ENCODE data around the gene LYZL2.

Gene LYZL2

DNA sequence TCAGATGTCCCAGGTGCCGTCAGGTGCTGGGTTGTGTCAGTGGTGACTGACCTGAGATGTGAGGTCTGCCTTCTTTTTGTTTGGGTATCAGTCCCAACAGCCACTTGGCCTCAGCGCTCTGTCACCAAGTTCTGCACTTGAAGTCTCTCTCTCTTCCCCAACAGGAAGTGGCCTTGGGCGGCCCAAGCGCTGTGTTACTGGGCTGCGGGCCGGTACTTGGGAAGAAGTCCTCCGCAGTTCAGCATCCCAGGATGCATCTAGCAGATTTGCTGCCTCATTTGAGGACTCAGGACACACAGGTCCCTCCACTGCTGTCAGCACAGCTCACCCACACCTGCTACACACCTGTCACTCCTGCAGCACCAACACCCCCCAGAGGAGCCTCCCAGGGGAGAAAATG is 40.1 kb downstream of the LYZL2 start:
- no peak for DNase-seq

DNA sequence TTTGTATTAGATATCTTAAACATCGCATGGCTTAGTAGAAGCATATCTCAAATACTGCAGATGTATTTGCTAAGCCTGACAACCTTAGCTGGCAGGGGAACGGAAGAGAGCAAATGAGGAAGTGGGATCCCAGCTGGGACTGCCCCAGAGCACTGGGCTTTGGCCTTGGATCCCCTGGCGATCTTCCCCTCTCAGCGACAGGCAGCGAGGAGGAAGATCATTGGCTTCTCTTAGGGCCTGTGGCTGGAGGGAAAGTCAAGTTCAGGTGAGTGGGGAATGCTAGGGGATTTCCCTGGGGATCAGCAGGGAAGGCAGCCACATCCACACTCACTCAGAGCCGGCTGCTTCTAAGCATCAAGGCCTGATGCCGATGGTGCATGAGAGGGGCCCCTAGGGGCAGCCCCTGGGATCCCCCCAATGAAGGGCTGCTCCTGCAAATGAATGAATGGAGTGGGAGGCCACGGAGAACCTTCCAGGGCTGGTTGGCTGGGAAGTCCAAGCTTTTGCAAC is 42.0 kb downstream of the LYZL2 start:
- no peak for DNase-seq

DNA sequence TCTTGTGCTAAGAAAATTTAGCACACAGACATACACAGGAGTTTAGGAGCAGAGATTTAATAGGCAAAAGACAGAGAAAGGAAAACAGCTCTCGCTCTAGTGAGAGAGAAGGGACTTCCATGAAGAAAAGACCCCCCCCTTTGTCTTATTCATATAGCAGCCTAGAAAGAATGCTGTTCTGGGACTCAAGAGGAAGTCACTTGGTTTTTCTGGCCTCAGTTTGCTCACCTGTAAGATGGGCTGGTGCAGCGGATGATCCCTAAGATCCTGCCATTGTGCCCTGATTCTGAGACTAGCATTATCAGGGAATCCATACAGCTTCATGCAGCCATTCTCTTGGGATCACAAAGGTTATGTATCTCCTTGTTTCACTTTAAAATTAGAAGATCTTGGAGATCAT is 42.7 kb downstream of the LYZL2 start:
- no peak for DNase-seq

GRCh38 chr10:30583778-30584415 is 45.7 kb downstream of the LYZL2 start:
- no peak for DNase-seq

GRCh38 chr10:30581779-30582380 is 47.7 kb downstream of the LYZL2 start:
- peak; percentile 9 to 32 for DNase-seq

DNA sequence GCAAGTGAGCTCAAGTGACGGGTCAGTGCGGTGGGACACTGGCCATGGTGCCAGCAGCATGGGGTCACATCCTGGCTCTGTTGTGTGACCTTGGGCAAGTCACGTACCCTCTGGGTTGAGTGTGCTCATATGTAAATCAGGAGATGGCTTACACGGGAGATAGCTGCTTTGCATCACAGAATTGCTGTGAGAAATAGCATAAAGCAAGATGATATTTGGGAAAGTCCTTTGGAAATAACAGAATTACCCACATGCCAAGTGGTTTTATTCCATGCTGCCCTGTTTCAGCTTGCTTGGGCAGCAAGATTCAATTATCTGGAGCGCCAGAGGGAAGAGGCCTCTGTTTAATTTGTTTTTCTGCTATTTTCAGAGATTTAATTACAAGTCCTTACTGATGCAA is 48.9 kb downstream of the LYZL2 start:
- no peak for DNase-seq

DNA sequence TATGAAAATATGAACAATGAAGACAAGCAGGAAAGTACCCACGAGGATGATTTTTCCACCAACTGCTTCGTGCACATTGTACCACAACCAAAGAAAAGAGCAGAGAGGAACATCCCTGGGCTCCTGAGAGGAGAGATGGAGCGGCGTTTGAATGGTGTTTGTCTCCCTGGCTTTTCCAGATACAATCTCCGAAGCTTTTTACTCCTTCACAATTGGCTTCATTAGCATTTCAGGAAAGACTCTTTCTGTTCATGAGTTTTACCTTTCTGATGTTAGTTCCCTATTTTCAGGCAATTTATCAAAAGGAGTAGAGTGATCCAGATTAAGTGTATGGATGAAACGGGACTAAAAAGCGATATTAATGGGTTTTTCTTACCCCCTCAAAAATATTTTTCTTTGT is 49.3 kb downstream of the LYZL2 start:
- DNase-seq = no peak

- DNase-seq = no peak
These were observed 50.0 kb downstream of the LYZL2 start for GRCh38 chr10:30579574-30579973.

DNA sequence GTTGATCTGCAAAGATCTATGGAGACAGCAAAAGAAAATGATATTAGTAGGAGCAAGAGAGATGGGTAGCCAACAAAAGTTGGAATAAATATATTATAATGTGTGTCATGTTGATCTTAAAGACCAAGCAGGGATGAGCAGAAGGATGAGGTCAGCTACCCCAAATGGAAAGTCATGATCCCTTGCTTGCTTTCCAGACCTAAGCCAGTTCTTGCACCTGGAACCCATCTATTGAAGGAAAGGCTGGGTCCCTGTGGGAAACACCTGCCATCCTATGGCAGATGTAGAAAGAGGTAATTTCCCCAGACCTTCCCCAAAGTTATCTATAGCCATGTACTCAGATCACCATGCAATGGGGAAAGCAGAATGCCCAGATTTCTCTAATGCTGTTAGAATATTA is 52.5 kb downstream of the LYZL2 start:
- DNase-seq = no peak

- no peak for DNase-seq
These were observed 52.9 kb downstream of the LYZL2 start for GRCh38 chr10:30576641-30577040.

DNA sequence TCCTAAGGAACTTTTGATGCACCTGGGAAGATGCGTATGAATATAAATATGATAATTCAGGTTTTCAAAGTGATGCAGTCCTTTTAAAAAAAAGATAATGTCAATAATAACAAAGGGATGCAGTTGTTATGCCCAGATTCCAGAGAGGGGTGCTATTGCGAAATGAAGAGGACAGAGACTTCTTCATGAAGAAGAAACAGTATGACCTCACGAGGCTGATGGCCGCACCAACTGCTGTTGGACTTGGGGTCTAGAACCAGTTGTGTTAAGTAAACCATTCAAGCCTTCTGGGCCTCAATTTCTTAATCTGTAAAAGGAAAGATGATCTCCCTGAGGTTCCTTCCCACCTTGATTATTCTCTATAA is 55.1 kb downstream of the LYZL2 start:
- no peak for DNase-seq

DNA sequence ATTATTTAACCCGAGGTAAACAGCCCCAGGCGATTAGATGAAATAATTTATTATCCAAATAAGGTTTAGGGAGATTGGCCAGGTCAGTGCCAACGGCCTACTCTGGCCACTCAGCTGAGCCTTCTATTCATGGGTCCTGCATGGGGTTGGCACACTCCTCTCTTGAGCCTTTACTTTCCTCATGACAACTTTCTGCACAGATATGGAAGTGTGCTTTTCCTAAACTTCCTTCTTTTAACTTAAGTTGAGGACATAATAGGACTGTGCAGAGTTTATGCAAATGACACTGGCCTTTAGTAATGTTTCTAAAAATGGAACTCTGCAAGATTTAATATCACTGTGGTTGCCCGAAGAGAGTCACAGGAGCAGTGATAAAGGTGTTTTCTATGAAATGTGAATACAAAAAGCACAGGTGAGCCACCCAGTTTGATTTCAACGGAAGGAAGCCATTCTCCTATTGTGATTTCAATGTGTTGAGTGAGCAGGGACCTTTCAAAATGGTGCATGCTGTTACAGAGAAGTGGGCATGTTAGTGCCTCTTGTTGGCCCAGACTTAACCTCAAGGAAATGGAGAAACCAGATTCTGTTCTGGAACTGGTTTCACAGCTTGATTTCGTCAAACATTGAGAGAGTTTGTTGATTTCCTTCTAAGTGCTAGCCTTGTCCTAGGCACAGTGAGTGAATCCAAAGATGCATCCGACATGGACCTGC is 55.7 kb downstream of the LYZL2 start:
- no peak for DNase-seq

DNA sequence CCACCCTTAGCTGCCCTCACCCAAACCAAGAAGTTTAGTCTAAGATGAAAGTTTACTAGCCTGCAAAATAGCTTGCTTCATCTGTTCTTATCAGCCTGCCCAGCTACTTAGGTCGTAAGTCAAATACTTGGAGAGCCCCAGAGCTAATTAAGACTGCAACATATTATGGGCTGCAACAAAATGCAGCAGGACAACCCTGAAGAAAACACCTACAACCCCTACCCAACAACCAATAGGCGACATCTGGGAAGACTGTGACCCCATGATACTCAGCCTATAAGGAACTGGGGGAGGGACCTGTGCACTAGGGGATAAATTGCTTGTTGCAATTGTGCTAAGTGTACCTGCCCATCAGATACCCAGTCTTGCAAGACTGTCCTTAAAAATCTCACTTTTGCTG is 64.1 kb downstream of the LYZL2 start:
- no peak for DNase-seq

DNA sequence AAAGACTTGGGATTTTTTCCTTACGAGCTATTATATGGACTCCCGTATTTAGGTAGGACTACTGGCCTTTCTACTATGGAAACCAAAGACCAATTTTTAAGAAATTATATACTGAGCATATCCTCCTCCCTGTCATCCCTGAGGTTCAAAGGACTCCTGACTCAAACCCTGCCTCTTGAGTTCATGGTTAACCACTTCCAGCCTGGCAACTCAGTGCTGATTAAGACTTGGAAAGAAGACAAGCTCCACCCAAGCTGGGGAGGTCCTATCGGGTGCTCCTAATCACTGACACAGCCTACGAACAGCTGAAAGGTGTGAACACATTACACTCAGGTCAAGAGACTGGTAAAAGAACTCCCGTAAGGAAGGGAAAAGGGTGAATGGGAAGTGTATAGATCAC is 66.8 kb downstream of the LYZL2 start:
- DNase-seq = peak; percentile 20 to 21

Data from stimulated activated CD4-positive, alpha-beta T cell treated with anti-CD3 and anti-CD28 coated beads, Interleukin-2, amount 100 ng/mL, for 24 hours (primary cell).